AG09319 (cell line): ENCODE data around the gene TRIM44.
"Not testable (repeated sequence)": the region's sequence is repeated elsewhere in the genome, so short reads cannot be mapped to it uniquely, and the experiment has no call there.

Source experiments
- DNase-seq: peaks from one replicate; pipeline ENCODE4 v3.0.0-alpha.2; 2010; ENCODE audit warnings: low read depth; ENCODE audit errors: extremely low read depth
- CTCF ChIP-seq: IDR thresholded peaks from 2 replicates; pipeline ENCODE4 v1.5.1; 2011; ENCODE audit warnings: low read depth, mild to moderate bottlenecking, inconsistent platforms, low read length, moderate library complexity

Gene TRIM44

GRCh38 chr11:35825386-35825785, 162.8 kb downstream of the TRIM44 start:
- DNase-seq: no peak
- no peak for TF ChIP-seq CTCF

GRCh38 chr11:35826006-35826405, 163.4 kb downstream of the TRIM44 start:
- TF ChIP-seq CTCF: no peak
- no peak for DNase-seq

- no peak for DNase-seq
- TF ChIP-seq CTCF: no peak
Measured at GRCh38 chr11:35826949-35827348, 164.4 kb downstream of the TRIM44 start.

- DNase-seq: no peak
- no peak for TF ChIP-seq CTCF
Measured at GRCh38 chr11:35836205-35836604, 173.6 kb downstream of the TRIM44 start.

GRCh38 chr11:35838071-35838470, 175.5 kb downstream of the TRIM44 start:
- TF ChIP-seq CTCF: no peak

GRCh38 chr11:35838697-35839367, 176.3 kb downstream of the TRIM44 start:
- not testable (repeated sequence) for DNase-seq

More at GRCh38 chr11:35838071-35838470, 175.5 kb downstream of the TRIM44 start:
- no peak for DNase-seq

GRCh38 chr11:35839368-35840161, 177.0 kb downstream of the TRIM44 start:
- DNase-seq: no peak
- TF ChIP-seq CTCF: no peak
